Posterior vena cava (tissue), 2 donors: ENCODE data around the gene MORC2. TPM values are rescaled to one million over a fixed set of nuclear protein-coding genes. Genes with fewer than 3 reads are reported as not detected.

ENCODE experiments used
- DNase-seq: peaks from one replicate; pipeline ENCODE4 v3.0.0-alpha.2; 2020; ENCODE audit warnings: low spot score
- intact Hi-C, 2 donors: fragments of 100-400 bp; cut with DNase I; formaldehyde crosslinking; loops; one replicate each; pipeline versions ENCODE4 v1.14.1 to v1.14.2; 2022 to 2023
- total RNA-seq, 2 donors: library from RNA; stranded (reverse); fragmentation: NEBNext Ultra II Directional; extraction: Animal tissue kit (Norgen Biotek cat#: 25700); gene quantifications; one replicate each; pipeline ENCODE4 v1.2.1, GENCODE V29; 2021
- donor health status: DM: yes; HTN: yes; CAD: no.
- donor health status: DM: yes; HTN: yes; CAD: no.

Gene MORC2
- total RNA-seq, 2 donors from 2014 or later = 23.8 to 27.5 TPM

DNA sequence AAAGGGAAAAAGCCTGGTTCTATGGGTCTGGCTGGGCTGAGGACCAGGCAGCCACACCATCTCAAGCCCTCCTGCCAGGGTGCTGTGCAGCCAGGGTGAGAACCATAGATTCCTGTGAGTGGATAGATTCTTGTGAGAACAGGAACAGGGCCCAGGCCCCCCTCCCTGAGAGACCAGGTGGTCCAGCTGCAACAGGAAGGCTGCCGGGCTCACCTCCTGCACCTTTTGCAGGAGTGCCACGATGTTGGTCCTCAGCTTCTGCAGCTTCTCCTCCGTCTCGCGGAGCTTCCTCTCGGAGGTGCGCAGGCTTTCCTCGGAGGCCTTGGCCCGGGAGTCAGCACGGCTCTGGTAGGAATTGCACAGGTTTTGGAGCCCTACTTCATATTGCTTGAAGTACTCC is 40.8 kb downstream of the MORC2 start:
- intact Hi-C loops = loop anchor here in 1 of 2 donors (10.0 kb wide), 2 partner anchors 163 to 1837 kb away; no protein-coding TSS in a partner anchor

GRCh38 chr22:30926706-30927105 is 41.9 kb downstream of the MORC2 start:
- DNase-seq = no peak
- intact Hi-C loops = loop anchor here in 1 of 2 donors (10.0 kb wide), 2 partner anchors 162 to 1838 kb away; no protein-coding TSS in a partner anchor

More for the DNA sequence above, 40.8 kb downstream of the MORC2 start:
- DNase-seq = peak; percentile 42

- intact Hi-C loops = loop anchor here in 1 of 2 donors (10.0 kb wide), 2 partner anchors 161 to 1839 kb away; no protein-coding TSS in a partner anchor
- DNase-seq = peak; percentile 57
Observed at GRCh38 chr22:30925667-30926066, 42.9 kb downstream of the MORC2 start.

- intact Hi-C loops = loop anchor here in 1 of 2 donors (10.0 kb wide), 2 partner anchors 159 to 1841 kb away; no protein-coding TSS in a partner anchor
- no peak for DNase-seq
Observed at GRCh38 chr22:30923168-30923900, 45.2 kb downstream of the MORC2 start.

DNA sequence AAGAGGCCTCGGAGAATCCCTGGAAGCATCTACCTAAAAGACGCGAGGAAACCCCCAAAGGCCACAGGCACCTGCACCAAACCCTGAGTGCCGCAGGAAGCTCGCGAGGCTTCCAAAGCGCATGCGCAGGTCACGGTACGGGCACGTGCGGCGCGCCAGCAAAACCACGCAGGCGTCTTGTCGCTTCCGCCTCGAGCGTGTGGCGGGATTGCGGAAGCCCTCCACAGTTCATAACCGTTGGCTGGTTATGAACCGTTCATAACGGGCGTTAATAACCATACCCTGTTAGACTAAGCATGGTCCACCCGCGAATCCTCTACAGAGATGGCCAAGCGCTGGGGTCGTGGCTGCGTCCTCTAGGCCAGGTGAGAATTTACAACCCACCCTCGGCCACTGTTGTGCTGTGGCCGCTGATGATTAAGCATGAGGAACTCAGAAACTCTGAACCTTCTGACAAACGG is 46.4 kb downstream of the MORC2 start:
- DNase-seq = peak; percentile 93
- intact Hi-C loops = loop anchor here in 1 of 2 donors (10.0 kb wide), 2 partner anchors 157 to 1843 kb away; no protein-coding TSS in a partner anchor

DNA sequence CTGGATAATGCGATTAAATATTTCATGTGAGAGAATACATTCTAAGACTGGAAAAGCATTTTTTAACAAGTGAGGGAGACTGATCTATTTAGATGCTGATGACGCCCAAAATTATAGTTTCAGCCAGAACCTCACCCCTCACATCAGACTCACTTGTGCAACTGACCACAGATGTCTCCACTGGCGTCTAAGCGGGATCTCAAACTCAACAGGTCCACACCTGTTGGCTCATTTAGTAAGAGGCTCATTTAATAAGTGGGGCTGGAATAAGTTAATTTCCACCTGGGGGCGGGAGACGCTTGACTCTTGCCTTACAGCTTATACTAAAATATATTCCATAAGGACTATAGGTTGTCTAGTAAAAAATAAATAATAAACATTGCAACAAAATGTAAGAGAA is 47.5 kb downstream of the MORC2 start:
- no peak for DNase-seq
- intact Hi-C loops = loop anchor here in 1 of 2 donors (10.0 kb wide), 2 partner anchors 156 to 1844 kb away; no protein-coding TSS in a partner anchor

GRCh38 chr22:30920407-30920806 is 48.2 kb downstream of the MORC2 start:
- peak; percentile 92 for DNase-seq
- intact Hi-C loops = loop anchor here in 1 of 2 donors (10.0 kb wide), 2 partner anchors 156 to 1844 kb away; no protein-coding TSS in a partner anchor

GRCh38 chr22:30919973-30920372 is 48.6 kb downstream of the MORC2 start:
- intact Hi-C loops = loop anchor here in 1 of 2 donors (10.0 kb wide), 3 partner anchors 155 to 1845 kb away; no protein-coding TSS in a partner anchor
- DNase-seq = peak; percentile 64

GRCh38 chr22:30918761-30919160 is 49.8 kb downstream of the MORC2 start:
- intact Hi-C loops = loop anchor here in 1 of 2 donors (10.0 kb wide), 1 partner anchor 666 kb away; no protein-coding TSS in a partner anchor
- DNase-seq = no peak

GRCh38 chr22:30910358-30910757 is 58.2 kb downstream of the MORC2 start:
- intact Hi-C loops = loop anchor here (5.0 to 10.0 kb wide), 2 partner anchors 143 to 674 kb away; no protein-coding TSS in a partner anchor
- no peak for DNase-seq

GRCh38 chr22:30909306-30909705 is 59.3 kb downstream of the MORC2 start:
- no peak for DNase-seq
- intact Hi-C loops = no loop called here

- DNase-seq = no peak
- intact Hi-C loops = no loop called here
Observed at GRCh38 chr22:30908051-30908461, 60.5 kb downstream of the MORC2 start.

DNA sequence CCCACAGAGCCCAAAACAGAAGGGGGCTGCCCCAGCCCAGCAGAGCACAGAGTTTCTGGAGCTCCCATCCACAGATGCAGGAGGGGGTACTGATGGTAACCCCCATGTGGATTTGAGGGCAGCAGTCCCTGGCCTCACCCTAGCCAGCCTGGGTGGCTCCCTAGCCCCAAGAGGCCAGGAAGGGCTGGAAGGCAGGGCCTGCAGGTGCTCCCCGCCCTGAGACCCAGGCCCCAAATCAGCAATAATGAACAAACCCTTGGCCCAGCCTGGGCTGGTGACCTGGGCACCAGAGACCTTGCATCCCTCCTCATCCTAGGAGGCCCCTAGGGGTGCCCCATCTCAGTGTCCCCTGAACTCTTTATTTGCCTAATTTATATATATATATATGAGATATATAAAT is 61.6 kb downstream of the MORC2 start:
- no peak for DNase-seq
- intact Hi-C loops = no loop called here

GRCh38 chr22:30906411-30906810 is 62.2 kb downstream of the MORC2 start:
- intact Hi-C loops = no loop called here
- DNase-seq = no peak

GRCh38 chr22:30905696-30906341 is 62.8 kb downstream of the MORC2 start:
- intact Hi-C loops = no loop called here
- DNase-seq = no peak

DNA sequence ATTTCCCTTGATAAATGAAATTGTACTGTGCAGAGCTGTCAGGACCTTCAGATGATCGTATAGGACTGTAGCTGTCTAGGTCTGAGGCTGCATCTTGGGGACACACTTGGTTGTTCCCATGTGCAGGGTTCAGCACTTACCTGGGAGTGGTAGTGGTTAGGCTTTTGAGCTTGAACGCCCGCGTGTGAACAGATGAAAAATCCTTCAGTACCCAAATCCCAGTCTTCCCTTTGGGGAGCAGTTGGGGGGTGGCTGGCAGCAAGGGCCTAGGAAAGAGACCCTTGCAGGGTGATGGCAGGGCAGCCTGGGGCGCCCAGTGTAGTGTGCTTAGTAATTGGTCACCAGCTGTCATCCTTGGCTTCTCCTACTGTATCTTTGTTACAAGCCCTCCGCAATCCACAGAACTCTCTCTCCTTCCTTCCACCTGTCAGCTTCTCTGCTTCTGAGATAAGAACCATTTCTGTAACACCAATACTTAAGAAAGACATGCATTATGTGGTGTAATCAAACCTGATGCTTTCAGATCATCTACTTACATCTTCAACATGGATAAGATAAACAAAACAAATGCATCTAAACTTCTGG is 64.6 kb downstream of the MORC2 start:
- DNase-seq = no peak
- intact Hi-C loops = no loop called here

- intact Hi-C loops = no loop called here
- no peak for DNase-seq
Observed at GRCh38 chr22:30902496-30903357, 65.8 kb downstream of the MORC2 start.

DNA sequence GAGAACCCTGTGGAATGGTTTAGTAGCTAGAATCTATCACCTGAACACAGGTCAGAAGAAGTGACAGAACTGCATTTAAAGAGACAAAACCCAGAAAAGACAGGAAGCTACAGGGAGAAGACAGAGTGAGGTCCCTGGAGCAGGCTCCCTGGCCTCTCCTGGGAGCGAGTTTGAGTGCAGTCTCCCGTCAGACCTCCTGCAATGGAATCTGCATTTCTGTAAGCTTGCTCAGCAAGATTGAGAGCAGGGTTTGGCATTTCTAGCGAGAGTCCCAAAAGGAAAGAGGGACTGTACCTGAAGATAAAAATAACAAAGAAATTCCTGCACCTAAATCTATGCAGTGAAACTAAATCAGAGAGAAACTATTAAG is 74.2 kb downstream of the MORC2 start:
- intact Hi-C loops = no loop called here
- DNase-seq = no peak
